Right renal cortex interstitium (tissue), 3 donors: ENCODE data around the gene CIBAR2. TPM values are rescaled to one million over a fixed set of nuclear protein-coding genes. Genes with fewer than 3 reads are reported as not detected.

Experiments
- DNase-seq, 3 donors: peaks; one replicate each; pipeline ENCODE4 v3.0.0-alpha.2; 2013; ENCODE audit warnings: low read depth in 3 of 3, low spot score in 2 of 3
- polyA plus RNA-seq, 3 donors: library from polyadenylated mRNA; unstranded; fragments of 120-200 nt; gene quantifications; one replicate each; pipeline ENCODE4 v1.2.1, GENCODE V29; 2013; ENCODE audit not compliant: insufficient read length in 3 of 3

The CIBAR2 gene
- polyA plus RNA-seq, 3 donors = 0.15 to 0.52 (median 0.21) TPM

GRCh38 chr16:85086347-85087291, 25.7 kb downstream of the CIBAR2 start:
- peak in 2 of 3 donors; percentile 52 to 60 for DNase-seq

- DNase-seq = no peak
Measured at GRCh38 chr16:85085721-85086120, 26.6 kb downstream of the CIBAR2 start.

- no peak for DNase-seq
Measured at GRCh38 chr16:85084841-85085510, 27.3 kb downstream of the CIBAR2 start.

GRCh38 chr16:85083051-85083639, 29.1 kb downstream of the CIBAR2 start:
- DNase-seq = no peak

GRCh38 chr16:85082173-85083050, 29.9 kb downstream of the CIBAR2 start:
- no peak for DNase-seq

- DNase-seq = no peak
Measured at GRCh38 chr16:85081765-85082164, 30.5 kb downstream of the CIBAR2 start.

- no peak for DNase-seq
Measured at GRCh38 chr16:85081038-85081437, 31.2 kb downstream of the CIBAR2 start.

- no peak for DNase-seq
Measured at GRCh38 chr16:85079785-85080570, 32.3 kb downstream of the CIBAR2 start.

- no peak for DNase-seq
Measured at GRCh38 chr16:85078952-85079351, 33.3 kb downstream of the CIBAR2 start.

GRCh38 chr16:85078226-85078625, 34.0 kb downstream of the CIBAR2 start:
- no peak for DNase-seq

GRCh38 chr16:85077576-85078125, 34.6 kb downstream of the CIBAR2 start:
- DNase-seq = no peak

- DNase-seq = no peak
Measured at GRCh38 chr16:85077039-85077438, 35.2 kb downstream of the CIBAR2 start.

- DNase-seq = no peak
Measured at GRCh38 chr16:85075236-85075924, 36.9 kb downstream of the CIBAR2 start.

GRCh38 chr16:85074225-85074914, 37.9 kb downstream of the CIBAR2 start:
- no peak for DNase-seq

GRCh38 chr16:85072947-85073346, 39.3 kb downstream of the CIBAR2 start:
- no peak for DNase-seq

- no peak for DNase-seq
Measured at GRCh38 chr16:85072076-85072860, 40.0 kb downstream of the CIBAR2 start.

GRCh38 chr16:85069171-85069570, 43.1 kb downstream of the CIBAR2 start:
- no peak for DNase-seq
